K562 (cell line): ENCODE results near the gene TRAF3IP3. TPM values are rescaled to one million over a fixed set of nuclear protein-coding genes. Genes with fewer than 3 reads are reported as not detected.

Source experiments
- ATAC-seq: fragments of 200-7000 bp; cut with Tn5 transposase; 3 replicates; pipeline ENCODE4 v1.9.1; 2020; ENCODE audit warnings: moderate library complexity
- BruUV-seq: library from RNA; stranded (reverse); fragments of 400-500 nt; replicated peaks from 2 replicates; lab custom pipeline; 2021; lab: Mats Ljungman, UMichigan
- CTCF ChIA-PET: fragments of 300-600 bp; formaldehyde crosslinking; extraction: SDS; loops from one replicate; lab custom pipeline; 2021; ENCODE audit warnings: low intra/inter-chr PET ratio; lab: Yijun Ruan, JAX
- POLR2A ChIA-PET: fragments of 300-600, 350-650 bp; sonication (Branson Sonifier 250); formaldehyde crosslinking; extraction: SDS; loops from one replicate; lab custom pipeline; 2021; ENCODE audit warnings: antibody characterized with exemption, inconsistent platforms; lab: Yijun Ruan, JAX
- DNase-seq, 4 experiments: peaks; one replicate each; pipeline versions ENCODE4 v3.0.0 to v3.0.0-alpha.2; 2011 to 2018; ENCODE audit warnings: low spot score in 3 of 4, mixed read lengths in 3 of 4; ENCODE audit errors: extremely low read depth in 1 of 4
- FAIRE-seq: peaks from 2 replicates; lab custom pipeline; 2011; peaks lifted over from hg19 to GRCh38; lab: Jason Lieb, UNC
- H2AFZ ChIP-seq: 2 replicates; pipeline ENCODE4 v1.6.0; 2011; ENCODE audit warnings: low read depth, low read length, control low read depth, inconsistent platforms
- H3K27ac ChIP-seq: fragments of 200-600 bp; 3 replicates; pipeline ENCODE4 v1.8.0; 2011; ENCODE audit warnings: low read depth, mild to moderate bottlenecking, control low read depth, inconsistent platforms, low read length, moderate library complexity, mixed read lengths; ENCODE audit errors: extremely low read depth
- H3K27me3 ChIP-seq, 2 experiments: fragments of 300-600 bp in 1 of 2; 2 replicates in 1 of 2; 3 replicates in 1 of 2; pipeline versions ENCODE4 v1.6.0 to v1.8.0; 2011; ENCODE audit warnings: inconsistent platforms in 2 of 2, low read length in 2 of 2, mild to moderate bottlenecking in 1 of 2, mixed read lengths in 1 of 2, moderate library complexity in 1 of 2; ENCODE audit not compliant: control insufficient read depth in 2 of 2, insufficient read depth in 2 of 2
- H3K36me3 ChIP-seq: fragments of 300-600 bp; 3 replicates; pipeline ENCODE4 v1.8.0; 2011; ENCODE audit warnings: mild to moderate bottlenecking, low read length, inconsistent platforms; ENCODE audit not compliant: control insufficient read depth, insufficient read depth
- H3K4me1 ChIP-seq, 2 experiments: fragments of 200-600 bp in 1 of 2; replicated peaks in 1 of 2; 2 replicates in 1 of 2; 3 replicates in 1 of 2; pipeline versions ENCODE4 v1.5.1 to v1.8.0; 2011; ENCODE audit warnings: inconsistent platforms in 2 of 2, low read length in 2 of 2, mild to moderate bottlenecking in 1 of 2, mixed read lengths in 1 of 2, moderate library complexity in 1 of 2; ENCODE audit not compliant: control insufficient read depth in 2 of 2, insufficient read depth in 2 of 2
- H3K4me2 ChIP-seq: 2 replicates; pipeline ENCODE4 v1.6.1; 2011; ENCODE audit warnings: low read length, control low read depth, inconsistent platforms, mixed read lengths; ENCODE audit not compliant: insufficient read depth
- H3K4me3 ChIP-seq: fragments of 200-600 bp; sonication (generic), shearing (Covaris generic); 2 replicates; pipeline ENCODE4 v1.5.1; 2016; ENCODE audit warnings: control low read depth, inconsistent platforms
- H3K79me2 ChIP-seq: fragments of 200-600 bp; 3 replicates; pipeline ENCODE4 v1.8.0; 2011; ENCODE audit warnings: low read length, inconsistent platforms; ENCODE audit not compliant: control insufficient read depth, insufficient read depth
- H3K9ac ChIP-seq, 2 experiments: 2 replicates each; pipeline versions ENCODE4 v1.6.0 to v1.6.1; 2011; ENCODE audit warnings: low read depth in 2 of 2, low read length in 2 of 2, control low read depth in 1 of 2, inconsistent platforms in 1 of 2, mild to moderate bottlenecking in 1 of 2, mixed read lengths in 1 of 2; ENCODE audit not compliant: insufficient read depth in 1 of 2
- H3K9me1 ChIP-seq: one replicate; pipeline ENCODE4 v1.6.0; 2011; ENCODE audit warnings: inconsistent platforms, mild to moderate bottlenecking, low read length, moderate library complexity; ENCODE audit not compliant: control insufficient read depth, insufficient read depth
- H3K9me3 ChIP-seq: replicated peaks from 2 replicates; pipeline ENCODE4 v1.5.1; 2011; ENCODE audit warnings: low read depth, low read length, inconsistent platforms; ENCODE audit not compliant: control insufficient read depth, insufficient read depth
- H4K20me1 ChIP-seq: replicated peaks from 2 replicates; pipeline ENCODE4 v1.6.1; 2011; ENCODE audit warnings: low read length, inconsistent platforms, mixed read lengths; ENCODE audit not compliant: control insufficient read depth, insufficient read depth
- GATAD2B ChIP-seq: fragments of 450-650 bp; IDR thresholded peaks from 2 replicates; pipeline ENCODE4 v1.6.1; 2017; ENCODE audit warnings: mild to moderate bottlenecking, borderline replicate concordance
- MITF ChIP-seq: IDR thresholded peaks from 2 replicates; pipeline ENCODE4 v1.6.1; 2014; ENCODE audit warnings: antibody characterized with exemption
- NFRKB ChIP-seq: fragments of 450-650 bp; IDR thresholded peaks from 2 replicates; pipeline ENCODE4 v1.6.1; 2016; ENCODE audit warnings: low read depth
- NR0B1 ChIP-seq: fragments of 450-650 bp; IDR thresholded peaks from one replicate; pipeline ENCODE4 v1.6.1; 2018; ENCODE audit warnings: mild to moderate bottlenecking, moderate library complexity; ENCODE audit not compliant: partially characterized antibody
- SMAD4 ChIP-seq: fragments of 250-450 bp; sonication (Bioruptor Pico); conservative IDR thresholded peaks from 2 replicates; pipeline ENCODE4 v1.8.0; 2021; ENCODE audit warnings: inconsistent platforms, mild to moderate bottlenecking, moderate library complexity
- SPI1 ChIP-seq: IDR thresholded peaks from 2 replicates; pipeline ENCODE4 v1.6.1; 2011; ENCODE audit warnings: low read depth, low read length, control low read depth, borderline replicate concordance
- TCFL5 ChIP-seq: fragments of 250-450 bp; sonication (Bioruptor Pico); conservative IDR thresholded peaks from 2 replicates; pipeline ENCODE4 v1.6.1; 2021; ENCODE audit warnings: mild to moderate bottlenecking, moderate library complexity, matching md5 sums
- ZNF318 ChIP-seq, 2 experiments: fragments of 450-650 bp; IDR thresholded peaks; 2 replicates each; pipeline ENCODE4 v1.6.1; 2016; ENCODE audit warnings: mild to moderate bottlenecking in 2 of 2, borderline replicate concordance in 1 of 2, low read depth in 1 of 2, moderate library complexity in 1 of 2
- ZNF79 ChIP-seq: fragments of 250-450 bp; sonication (Bioruptor Pico); IDR thresholded peaks from 2 replicates; pipeline ENCODE4 v1.4.0; 2020; ENCODE audit warnings: low read depth, mild to moderate bottlenecking, moderate library complexity
- WGBS: fragments of 100-300 bp; shearing (Covaris generic); methylation state at CpG from one replicate; pipeline ENCODE4 v1.1.6; 2016; ENCODE audit warnings: low coverage, mixed read lengths; ENCODE audit not compliant: insufficient coverage; ENCODE audit errors: missing lambda C conversion rate; 5-methylcytosine and 5-hydroxymethylcytosine counted together
- in situ Hi-C: fragments of 300-500 bp; cut with MboI; formaldehyde crosslinking; loops from 4 replicates; pipeline ENCODE4 v1.15.0; 2018; ENCODE audit warnings: inconsistent platforms, mixed read lengths
- intact Hi-C: fragments of 100-400 bp; cut with micrococcal nuclease; formaldehyde crosslinking; loops from 2 replicates; pipeline ENCODE4 v1.14.2; 2022
- polyA plus RNA-seq, 8 experiments: library from polyadenylated mRNA; depleted of rRNA in 4 of 8; stranded (reverse) in 5 of 8; unstranded in 3 of 8; fragments of >200 nt; fragmentation: Nextera tagmentation in 2 of 8; fragmentation: Illumina TruSeq in 1 of 8; extraction: Ambion mirVana in 2 of 8; extraction: Trizol in 1 of 8; gene quantifications; 2 replicates each; pipeline versions ENCODE4 v1.2.1 to v1.2.3, GENCODE V29; 2011 to 2014; ENCODE audit warnings: inconsistent platforms in 1 of 8, missing spikeins in 1 of 8
- total RNA-seq, 7 experiments: library from RNA; depleted of rRNA in 6 of 7; stranded (reverse); fragments of >200 nt in 6 of 7; fragmentation: Illumina TruSeq in 2 of 7; extraction: Trizol in 2 of 7; gene quantifications; 2 replicates each; pipeline versions ENCODE4 v1.2.1 to v1.2.3, GENCODE V29; 2011 to 2021; ENCODE audit warnings: low replicate concordance in 1 of 7

TRAF3IP3 gene
- total and polyA plus RNA-seq, 9 of the 15 experiments (the other 6 are each of a cell fraction or from before 2014, with no cell fraction given) = 0.06 to 1.1 (median 0.31) TPM

GRCh38 chr1:209736490-209737117, 19.2 kb upstream of the TRAF3IP3 start:
- no peaks in the 10 kb centered on the region for H4K20me1 ChIP-seq
- H3K27ac ChIP-seq = no peak overlapping the region
- peaks cover 4 to 6% of the 10 kb centered on the region in 2 experiments; a peak in 2 of 5 replicates for H3K27me3 ChIP-seq
- H3K9me1 ChIP-seq = no peaks in the 10 kb centered on the region
- H3K4me1 ChIP-seq = no peaks in the 10 kb centered on the region
- in situ Hi-C loops (no loop called here), intact Hi-C loops (no loop called here)
- no peaks in the 10 kb centered on the region for H3K9me3 ChIP-seq
- CTCF ChIA-PET = interaction anchor here (0.6 kb wide), 1 partner anchor 184 kb away, joined by 6 read pairs; no protein-coding TSS in a partner anchor
- no peak for FAIRE-seq
- ATAC-seq = no peak
- no peak overlapping the region for H2AFZ ChIP-seq
- no peak overlapping the region for H3K9ac ChIP-seq
- H3K4me2 ChIP-seq = no peak overlapping the region
- BruUV-seq = no TSS peak
- H3K79me2 ChIP-seq = no peaks in the 10 kb centered on the region
- DNase-seq = no peak
- no peak overlapping the region for H3K4me3 ChIP-seq
- 2% methylated on average over 3 of the region's 3 CpGs for WGBS
- no peaks in the 10 kb centered on the region for H3K36me3 ChIP-seq
- POLR2A ChIA-PET = interaction anchor here (0.6 to 1.4 kb wide), 5 partner anchors 9 to 22 kb away, joined by 3 to 7 read pairs (median 4); no protein-coding TSS in a partner anchor
- TF ChIP-seq TCFL5 (no peak), GATAD2B (no peak), SMAD4 (CRISPR knock-in tag) (no peak), ZNF79 (no peak), ZNF318 (IDR thresholded peaks at IDR 0.05; ENCODE audit: borderline replicate concordance in 1 of 2, low read depth in 1 of 2) (no peak), NR0B1 (no peak), NFRKB (no peak), MITF (no peak), SPI1 (no peak)
